Posterior cingulate gyrus (tissue), 11 donors: ENCODE measurements around the gene NR1D1.

Experiments used
- DNase-seq, 10 donors: peaks; one replicate each; pipeline versions ENCODE4 v3.0.0 to v3.0.0-alpha.2; 2020 to 2021; ENCODE audit warnings: mixed read lengths in 3 of 10
- intact Hi-C: fragments of 100-400 bp; cut with DNase I; formaldehyde crosslinking; loops from one replicate; pipeline ENCODE4 v1.15.1; 2023

NR1D1 gene

GRCh38 chr17:40098846-40099618 lies 1.4 kb downstream of the NR1D1 start:
- intact Hi-C loops: no loop called here
- peak; percentile 97 to 100 (median 98) for DNase-seq

DNA sequence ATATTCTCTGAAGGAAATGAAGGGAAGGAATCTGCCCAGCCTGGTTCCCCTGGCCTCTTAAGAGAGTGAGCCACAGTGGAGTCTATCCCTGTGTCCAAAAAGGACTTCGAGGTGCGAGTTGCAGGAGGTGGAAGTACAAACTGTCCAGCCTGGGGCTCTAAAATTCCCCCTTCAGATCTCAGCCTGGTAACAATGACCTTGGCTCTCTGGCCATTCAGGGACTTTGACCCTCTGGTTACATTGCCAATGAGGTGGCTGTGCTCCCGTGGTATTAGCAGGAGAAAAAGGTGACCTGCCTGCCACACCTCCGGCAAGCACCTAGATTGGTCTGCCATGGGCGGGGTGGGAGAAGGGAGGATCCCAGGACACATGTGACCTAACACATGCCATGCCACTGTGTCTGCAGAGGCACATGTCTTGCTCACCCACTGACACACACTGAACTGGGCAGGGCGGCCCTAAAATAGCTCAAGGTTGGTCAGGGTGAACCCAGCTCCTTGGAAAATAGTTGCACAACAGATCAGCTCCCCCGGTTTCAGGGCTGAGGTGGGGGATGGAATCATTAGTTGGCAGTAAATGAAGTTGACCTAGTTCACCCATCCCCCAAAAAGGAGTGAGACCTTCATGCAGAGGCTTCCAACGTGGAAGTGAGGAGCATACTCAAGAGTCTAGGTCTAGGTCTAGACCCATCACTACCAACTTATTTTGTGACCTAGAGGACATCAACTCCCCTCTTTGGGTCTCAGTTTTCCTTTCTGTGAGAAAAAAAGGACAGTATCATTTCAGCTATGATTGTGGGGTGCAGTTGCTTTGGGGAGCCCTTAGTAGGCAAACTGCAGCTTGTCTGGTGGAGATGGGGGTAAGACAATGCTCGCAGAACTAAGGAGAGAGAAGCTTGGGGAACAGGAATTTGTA lies 2.2 kb downstream of the NR1D1 start:
- no peak for DNase-seq
- intact Hi-C loops: no loop called here

DNA sequence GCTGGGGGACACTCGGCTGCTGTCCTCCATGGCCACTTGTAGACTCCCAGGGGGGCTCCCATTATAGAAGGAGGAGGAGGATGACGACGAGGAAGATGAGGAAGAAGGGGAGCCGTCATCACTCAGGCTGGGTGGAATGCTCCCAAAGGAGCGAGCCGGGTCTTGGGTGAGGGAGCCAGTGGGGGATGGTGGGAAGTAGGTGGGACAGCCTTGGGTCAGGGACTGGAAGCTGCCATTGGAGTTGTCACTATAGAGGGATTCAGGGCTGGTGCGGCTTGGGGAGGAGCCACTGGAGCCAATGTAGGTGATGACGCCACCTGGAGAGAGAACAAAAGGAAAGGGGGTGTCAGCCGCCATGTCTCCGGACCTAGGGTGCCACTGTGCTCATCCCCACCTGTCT lies 3.3 kb downstream of the NR1D1 start:
- intact Hi-C loops: no loop called here
- DNase-seq: no peak

DNA sequence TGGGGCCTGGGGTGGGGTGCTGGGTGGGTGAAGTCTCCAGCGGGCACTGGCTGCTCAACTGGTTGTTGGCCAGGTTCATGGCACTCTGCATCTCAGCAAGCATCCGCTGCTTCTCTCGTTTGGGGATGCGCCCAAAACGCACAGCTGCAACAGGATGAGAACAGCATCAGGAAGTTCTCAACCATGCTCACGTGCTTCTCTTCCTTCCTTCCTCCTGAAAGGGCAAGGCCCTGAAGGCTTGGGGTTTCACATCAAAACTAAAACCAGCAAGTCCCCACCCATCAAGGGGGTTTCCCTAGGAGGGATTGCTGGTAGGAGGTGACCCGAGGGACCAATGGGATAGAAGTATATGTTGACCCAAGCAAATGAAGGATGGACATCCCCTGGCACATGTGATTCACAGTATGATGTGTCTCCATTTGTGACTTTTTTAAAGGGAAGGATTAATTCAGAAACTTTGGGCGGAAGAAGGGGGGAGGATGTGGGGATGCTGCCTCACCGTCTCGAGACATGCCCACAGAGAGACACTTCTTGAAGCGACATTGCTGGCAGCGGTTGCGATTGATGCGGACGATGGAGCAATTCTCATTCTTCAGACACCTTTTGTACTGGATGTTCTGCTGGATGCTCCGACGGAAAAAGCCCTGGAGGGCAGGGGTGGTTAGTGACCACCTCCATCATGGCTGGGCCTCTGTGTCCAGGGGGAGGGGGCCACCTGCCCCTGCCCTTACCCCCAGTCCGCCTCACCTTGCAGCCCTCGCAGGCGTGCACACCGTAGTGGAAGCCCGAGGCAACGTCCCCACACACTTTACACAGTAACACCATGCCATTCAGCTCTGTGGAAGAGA lies 4.2 kb downstream of the NR1D1 start:
- intact Hi-C loops: no loop called here
- DNase-seq: no peak

GRCh38 chr17:40095351-40095943 lies 4.9 kb downstream of the NR1D1 start:
- peak in 1 of 10 donors; percentile 82 for DNase-seq
- intact Hi-C loops: no loop called here

- no peak for DNase-seq
- intact Hi-C loops: no loop called here
Observed at GRCh38 chr17:40094874-40095273, 5.5 kb downstream of the NR1D1 start.

DNA sequence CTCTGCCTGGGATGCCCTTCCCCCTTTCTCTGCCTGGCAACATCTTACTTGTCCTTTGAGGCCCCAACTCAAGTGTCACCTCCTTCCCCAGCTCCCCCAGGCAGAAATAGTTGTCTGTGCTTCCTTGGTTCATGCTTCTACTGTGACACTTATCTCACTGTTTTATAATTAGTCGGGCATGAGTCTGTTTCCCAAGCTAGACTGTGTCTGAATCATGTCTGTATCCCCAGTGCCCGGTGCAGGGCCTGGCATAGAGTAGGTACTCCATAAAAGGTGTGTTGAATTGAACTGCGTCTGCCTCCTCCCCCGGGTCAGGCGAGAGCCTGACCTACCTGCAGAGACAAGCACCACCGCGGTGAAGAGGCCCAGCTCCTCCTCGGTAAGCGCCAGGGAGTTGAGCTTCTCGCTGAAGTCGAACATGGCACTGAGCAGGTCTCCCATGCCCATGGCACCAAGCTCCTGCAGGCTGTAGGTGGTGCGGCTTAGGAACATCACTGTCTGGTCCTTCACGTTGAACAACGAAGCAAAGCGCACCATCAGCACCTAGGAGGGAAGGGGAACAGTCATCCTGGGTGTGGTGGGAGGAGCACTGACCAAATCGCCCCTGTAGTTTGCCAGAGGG lies 6.7 kb downstream of the NR1D1 start:
- no peak for DNase-seq
- intact Hi-C loops: no loop called here

- peak in 2 of 10 donors; percentile 85 to 90 for DNase-seq
- intact Hi-C loops: no loop called here
Observed at GRCh38 chr17:40093005-40093579, 7.3 kb downstream of the NR1D1 start.

GRCh38 chr17:40092581-40092980 lies 7.8 kb downstream of the NR1D1 start:
- intact Hi-C loops: no loop called here
- peak in 2 of 10 donors; percentile 66 to 91 for DNase-seq

GRCh38 chr17:40091691-40092397 lies 8.5 kb downstream of the NR1D1 start:
- intact Hi-C loops: no loop called here
- DNase-seq: peak in 1 of 10 donors; percentile 78

- DNase-seq: no peak
- intact Hi-C loops: no loop called here
Observed at GRCh38 chr17:40090237-40091119, 9.9 kb downstream of the NR1D1 start.

GRCh38 chr17:40089077-40089895 lies 11.1 kb downstream of the NR1D1 start:
- intact Hi-C loops: no loop called here
- DNase-seq: no peak

DNA sequence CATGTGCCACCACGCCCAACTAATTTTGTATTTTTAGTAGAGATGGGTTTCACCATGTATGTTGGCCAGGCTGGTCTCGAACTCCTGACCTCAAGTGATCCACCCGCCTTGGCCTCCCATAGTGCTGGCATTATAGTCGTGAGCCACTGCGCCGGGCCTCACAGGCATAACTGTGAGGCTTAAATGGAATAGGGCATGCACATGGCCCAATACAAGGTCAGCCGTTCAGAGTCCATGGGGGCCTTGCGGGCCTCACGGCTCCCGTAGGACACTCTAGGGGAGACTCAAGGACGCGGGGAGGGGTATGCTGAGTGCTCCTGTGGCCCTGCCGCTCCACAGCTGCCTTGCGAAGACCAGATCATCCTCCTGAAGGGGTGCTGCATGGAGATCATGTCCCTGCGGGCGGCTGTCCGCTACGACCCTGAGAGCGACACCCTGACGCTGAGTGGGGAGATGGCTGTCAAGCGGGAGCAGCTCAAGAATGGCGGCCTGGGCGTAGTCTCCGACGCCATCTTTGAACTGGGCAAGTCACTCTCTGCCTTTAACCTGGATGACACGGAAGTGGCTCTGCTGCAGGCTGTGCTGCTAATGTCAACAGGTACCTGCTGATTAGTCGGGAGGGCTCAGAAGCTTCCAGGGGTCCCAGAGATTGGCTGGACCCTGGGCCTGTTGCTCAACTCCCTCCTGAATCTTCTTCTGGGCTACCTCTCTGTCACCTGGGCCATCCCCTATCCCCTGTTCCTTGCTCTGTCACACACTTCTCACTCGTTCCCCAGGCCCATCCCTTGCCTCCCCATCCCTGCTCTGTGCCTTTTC lies 12.3 kb downstream of the NR1D1 start:
- no peak for DNase-seq
- intact Hi-C loops: no loop called here

DNA sequence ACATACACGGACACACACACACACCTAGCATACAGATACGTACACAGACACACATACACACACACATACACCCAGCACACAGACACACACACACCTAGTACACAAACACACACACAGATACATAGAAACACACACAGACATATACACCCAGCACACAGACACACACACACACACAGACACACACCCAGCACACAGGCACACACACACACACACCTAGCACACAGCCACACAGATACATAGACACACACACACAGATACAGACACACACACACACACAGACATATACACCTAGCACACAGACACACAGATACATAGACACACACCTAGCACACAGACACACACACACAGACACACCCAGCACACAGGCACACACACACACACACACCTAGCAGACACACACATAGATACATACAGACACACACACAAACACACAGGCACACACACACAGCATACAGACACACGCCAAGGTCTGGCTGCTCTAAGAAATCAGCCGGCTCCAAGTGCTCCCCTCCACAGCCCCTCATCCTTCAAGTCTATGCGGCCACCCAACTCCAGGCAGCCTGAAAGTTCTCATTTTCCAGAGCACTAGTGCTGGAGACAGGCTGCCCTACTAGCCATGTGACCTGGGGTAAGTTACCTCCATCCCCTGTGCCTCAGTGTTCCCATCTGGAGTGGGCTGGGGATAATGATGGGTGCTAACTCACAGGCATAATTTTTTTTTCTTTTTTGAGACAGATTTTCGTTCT lies 13.2 kb downstream of the NR1D1 start:
- intact Hi-C loops: no loop called here
- DNase-seq: no peak
